ENCODE data around the gene SORCS1. TPM values are rescaled to one million over a fixed set of nuclear protein-coding genes. Genes with fewer than 3 reads are reported as not detected.

Gene SORCS1
- polyA plus RNA-seq, 3 donors = 0.09 TPM; not detected in 2

DNA sequence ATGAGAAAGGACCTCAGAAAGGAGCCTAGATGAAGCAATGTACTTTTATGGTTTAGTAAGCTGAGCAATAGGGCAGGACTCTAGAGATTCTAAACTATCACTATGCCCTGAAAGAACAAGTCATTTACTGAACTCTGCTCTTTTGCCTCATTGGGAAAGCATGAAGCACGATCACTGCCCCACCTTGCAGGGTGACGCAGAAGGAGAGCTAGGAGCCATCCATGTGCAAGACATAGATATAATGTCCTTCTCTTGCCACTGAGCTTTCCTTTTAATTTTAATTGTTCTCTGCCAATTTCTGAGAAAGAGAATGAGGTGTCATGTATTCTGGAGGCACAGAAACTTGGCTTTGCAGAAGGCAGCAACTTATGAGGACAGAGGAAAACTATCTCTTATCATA lies 108.3 kb downstream of the SORCS1 start:
- Histone ChIP-seq H2AFZ (ENCODE audit: insufficient read depth, low read depth, low read length, poor library complexity, severe bottlenecking) (no peak overlapping the region), H3K27me3 (ENCODE audit: control insufficient read depth in 2 of 2, insufficient read depth in 2 of 2, low read length in 2 of 2) (no peaks in the 10 kb centered on the region), H3K4me1 (ENCODE audit: control insufficient read depth in 1 of 2, insufficient read depth in 2 of 2, low read length in 2 of 2) (no peaks in the 10 kb centered on the region), H3K27ac (ENCODE audit: low read depth in 1 of 2, low read length in 2 of 2) (no peak overlapping the region), H3K79me2 (ENCODE audit: insufficient read depth, low read length) (no peaks in the 10 kb centered on the region), H3K4me2 (replicated peaks; ENCODE audit: extremely low read depth, low read length, poor library complexity, severe bottlenecking) (no peak overlapping the region), H3K36me3 (replicated peaks in 1 of 2; ENCODE audit: control insufficient read depth in 1 of 2, insufficient read depth in 2 of 2, low read length in 2 of 2) (no peaks in the 10 kb centered on the region), H4K20me1 (ENCODE audit: insufficient read depth, low read length) (no peaks in the 10 kb centered on the region), H3K9me3 (replicated peaks in 1 of 2; ENCODE audit: control insufficient read depth in 1 of 2, insufficient read depth in 1 of 2, low read length in 2 of 2) (no peaks in the 10 kb centered on the region), H3K9ac (ENCODE audit: insufficient read depth, low read length, poor library complexity, severe bottlenecking) (no peak overlapping the region), H3K4me3 (replicated peaks in 1 of 3; ENCODE audit: low read depth in 2 of 3, low read length in 3 of 3) (no peak overlapping the region)
- H3K4me1 Mint-ChIP-seq = no peaks in the 10 kb centered on the region
- WGBS (ENCODE audit: insufficient coverage) = 100% methylated on average over 1 of the region's 2 CpGs
- TF ChIP-seq, protein P1, sequence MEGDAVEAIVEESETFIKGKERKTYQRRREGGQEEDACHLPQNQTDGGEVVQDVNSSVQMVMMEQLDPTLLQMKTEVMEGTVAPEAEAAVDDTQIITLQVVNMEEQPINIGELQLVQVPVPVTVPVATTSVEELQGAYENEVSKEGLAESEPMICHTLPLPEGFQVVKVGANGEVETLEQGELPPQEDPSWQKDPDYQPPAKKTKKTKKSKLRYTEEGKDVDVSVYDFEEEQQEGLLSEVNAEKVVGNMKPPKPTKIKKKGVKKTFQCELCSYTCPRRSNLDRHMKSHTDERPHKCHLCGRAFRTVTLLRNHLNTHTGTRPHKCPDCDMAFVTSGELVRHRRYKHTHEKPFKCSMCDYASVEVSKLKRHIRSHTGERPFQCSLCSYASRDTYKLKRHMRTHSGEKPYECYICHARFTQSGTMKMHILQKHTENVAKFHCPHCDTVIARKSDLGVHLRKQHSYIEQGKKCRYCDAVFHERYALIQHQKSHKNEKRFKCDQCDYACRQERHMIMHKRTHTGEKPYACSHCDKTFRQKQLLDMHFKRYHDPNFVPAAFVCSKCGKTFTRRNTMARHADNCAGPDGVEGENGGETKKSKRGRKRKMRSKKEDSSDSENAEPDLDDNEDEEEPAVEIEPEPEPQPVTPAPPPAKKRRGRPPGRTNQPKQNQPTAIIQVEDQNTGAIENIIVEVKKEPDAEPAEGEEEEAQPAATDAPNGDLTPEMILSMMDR (IDR thresholded peaks at IDR 0.05) = no peak
- no peaks in the 10 kb centered on the region for H3K36me3 Mint-ChIP-seq
- intact Hi-C loops (cut with micrococcal nuclease) = no loop called here
- H3K27ac Mint-ChIP-seq = no peak overlapping the region
- peaks cover 0 to 6% (median 3%) of the 10 kb centered on the region in 3 donors for H3K27me3 Mint-ChIP-seq (ENCODE audit: low read depth in 3 of 3)
- no peak for DNase-seq
- H3K4me3 Mint-ChIP-seq = no peak overlapping the region
- peaks cover 0 to 1% (median 0%) of the 10 kb centered on the region in 7 donors for H3K9me3 Mint-ChIP-seq

DNA sequence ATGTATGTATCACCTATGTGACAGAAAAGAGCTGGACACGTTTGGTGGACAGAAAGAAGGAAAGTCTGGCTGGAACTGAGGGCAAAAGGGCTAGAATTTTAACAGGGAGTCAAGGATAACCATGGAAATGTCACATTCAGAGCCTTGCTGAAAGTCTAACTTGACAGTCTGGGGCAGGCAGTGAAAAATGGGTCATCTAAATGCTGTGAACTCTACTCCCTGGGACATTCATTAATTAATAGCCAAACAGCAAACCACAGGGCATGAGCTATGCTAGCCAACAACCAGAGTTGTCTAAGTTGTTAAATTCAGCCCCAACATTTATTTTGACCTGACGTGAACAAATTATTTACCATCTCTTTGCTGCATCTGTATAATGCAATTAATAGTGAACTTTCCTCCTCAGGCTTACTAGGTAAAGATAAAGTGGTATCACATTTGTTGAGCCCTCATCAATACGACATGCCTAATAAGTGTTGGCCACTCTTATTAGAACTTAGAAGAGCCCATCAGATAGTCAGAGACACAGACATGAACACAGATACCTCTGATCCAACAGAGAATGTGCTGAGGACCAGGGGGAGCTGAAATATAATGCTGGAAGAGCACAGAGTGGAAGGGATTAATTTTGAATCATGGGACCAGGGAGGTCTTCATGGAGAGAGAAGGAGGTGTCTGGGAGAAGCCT lies 109.9 kb downstream of the SORCS1 start:
- no peaks in the 10 kb centered on the region for H3K27me3 ChIP-seq (ENCODE audit: control insufficient read depth in 2 of 2, insufficient read depth in 2 of 2, low read length in 2 of 2)
- no peaks in the 10 kb centered on the region for H3K4me1 ChIP-seq (ENCODE audit: control insufficient read depth in 1 of 2, insufficient read depth in 2 of 2, low read length in 2 of 2)
- no peak for DNase-seq
- no peak overlapping the region for H3K4me3 ChIP-seq (replicated peaks in 1 of 3; ENCODE audit: low read depth in 2 of 3, low read length in 3 of 3)
- peaks cover 0 to 1% (median 0%) of the 10 kb centered on the region in 7 donors for H3K9me3 Mint-ChIP-seq
- H3K27ac ChIP-seq (ENCODE audit: low read depth in 1 of 2, low read length in 2 of 2) = no peak overlapping the region
- H3K36me3 ChIP-seq (replicated peaks in 1 of 2; ENCODE audit: control insufficient read depth in 1 of 2, insufficient read depth in 2 of 2, low read length in 2 of 2) = no peaks in the 10 kb centered on the region
- no peaks in the 10 kb centered on the region for H3K79me2 ChIP-seq (ENCODE audit: insufficient read depth, low read length)
- H3K36me3 Mint-ChIP-seq = no peaks in the 10 kb centered on the region
- H3K4me2 ChIP-seq (replicated peaks; ENCODE audit: extremely low read depth, low read length, poor library complexity, severe bottlenecking) = no peak overlapping the region
- no peak overlapping the region for H3K9ac ChIP-seq (ENCODE audit: insufficient read depth, low read length, poor library complexity, severe bottlenecking)
- H3K27me3 Mint-ChIP-seq (ENCODE audit: low read depth in 3 of 3) = peaks cover 0 to 6% (median 3%) of the 10 kb centered on the region in 3 donors
- TF ChIP-seq, protein P1 (IDR thresholded peaks at IDR 0.05) = no peak
- H4K20me1 ChIP-seq (ENCODE audit: insufficient read depth, low read length) = no peaks in the 10 kb centered on the region
- H2AFZ ChIP-seq (ENCODE audit: insufficient read depth, low read depth, low read length, poor library complexity, severe bottlenecking) = no peak overlapping the region
- H3K27ac Mint-ChIP-seq = no peak overlapping the region
- H3K9me3 ChIP-seq (replicated peaks in 1 of 2; ENCODE audit: control insufficient read depth in 1 of 2, insufficient read depth in 1 of 2, low read length in 2 of 2) = no peaks in the 10 kb centered on the region
- H3K4me3 Mint-ChIP-seq = no peak overlapping the region
- WGBS (ENCODE audit: insufficient coverage) = 50% methylated on average over 1 of the region's 3 CpGs
- no peaks in the 10 kb centered on the region for H3K4me1 Mint-ChIP-seq
- intact Hi-C loops (cut with micrococcal nuclease) = no loop called here

Data from CD14-positive monocyte (primary cell).